H9 (cell line): ENCODE measurements around the gene TMEM204. TPM values are rescaled to one million over a fixed set of nuclear protein-coding genes. Genes with fewer than 3 reads are reported as not detected.
A peak's percentile ranks its signal among the peaks of the same experiment; 100 is the strongest.

Source experiments
- DNase-seq: peaks from one replicate; pipeline ENCODE4 v3.0.0-alpha.2; 2017
- H2AFZ ChIP-seq: one replicate; pipeline ENCODE4 v1.6.1; 2013; ENCODE audit warnings: mild to moderate bottlenecking, low read length, control low read depth, moderate library complexity
- H2AK5ac ChIP-seq: 2 replicates; pipeline ENCODE4 v1.6.1; 2013; ENCODE audit warnings: low read length, control low read depth, mixed read lengths; ENCODE audit not compliant: insufficient read length
- H2BK120ac ChIP-seq: one replicate; pipeline ENCODE4 v1.6.1; 2013; ENCODE audit warnings: low read depth, mild to moderate bottlenecking, low read length, control low read depth, inconsistent platforms; ENCODE audit not compliant: poor library complexity, severe bottlenecking
- H2BK12ac ChIP-seq: 2 replicates; pipeline ENCODE4 v1.6.1; 2013; ENCODE audit warnings: low read length, control low read depth, mixed read lengths, low read depth; ENCODE audit not compliant: insufficient read length
- H2BK15ac ChIP-seq: 2 replicates; pipeline ENCODE4 v1.6.1; 2013; ENCODE audit warnings: low read depth, low read length, control low read depth
- H2BK20ac ChIP-seq: one replicate; pipeline ENCODE4 v1.6.1; 2013; ENCODE audit warnings: low read depth, mild to moderate bottlenecking, low read length, control low read depth, inconsistent platforms; ENCODE audit not compliant: poor library complexity, severe bottlenecking
- H2BK5ac ChIP-seq: 2 replicates; pipeline ENCODE4 v1.6.1; 2013; ENCODE audit warnings: low read length, control low read depth, mixed read lengths; ENCODE audit not compliant: insufficient read length
- H3K14ac ChIP-seq: 2 replicates; pipeline ENCODE4 v1.6.1; 2013; ENCODE audit warnings: low read length, control low read depth; ENCODE audit not compliant: insufficient read depth
- H3K18ac ChIP-seq: 2 replicates; pipeline ENCODE4 v1.6.1; 2013; ENCODE audit warnings: low read depth, mild to moderate bottlenecking, mixed read lengths, low read length, control low read depth; ENCODE audit not compliant: insufficient read length
- H3K23ac ChIP-seq: 2 replicates; pipeline ENCODE4 v1.6.1; 2013; ENCODE audit warnings: low read length, control low read depth, mixed read lengths, low read depth; ENCODE audit not compliant: insufficient read length
- H3K23me2 ChIP-seq: 2 replicates; pipeline ENCODE4 v1.6.1; 2013; ENCODE audit warnings: low read depth, mild to moderate bottlenecking, mixed read lengths, low read length, control low read depth; ENCODE audit not compliant: insufficient read length, poor library complexity, severe bottlenecking
- H3K27ac ChIP-seq: 2 replicates; pipeline ENCODE4 v1.5.1; 2013; ENCODE audit warnings: low read length, control low read depth, mixed read lengths, low read depth; ENCODE audit not compliant: insufficient read length
- H3K27me3 ChIP-seq: 2 replicates; pipeline ENCODE4 v1.6.1; 2013; ENCODE audit warnings: low read length, control low read depth, inconsistent platforms; ENCODE audit not compliant: insufficient read depth
- H3K4ac ChIP-seq: 2 replicates; pipeline ENCODE4 v1.6.1; 2013; ENCODE audit warnings: low read depth, mild to moderate bottlenecking, control low read depth, inconsistent platforms, low read length, moderate library complexity
- H3K4me1 ChIP-seq: 2 replicates; pipeline ENCODE4 v1.6.1; 2013; ENCODE audit warnings: low read length, control low read depth, inconsistent platforms; ENCODE audit not compliant: insufficient read depth
- H3K4me2 ChIP-seq: 2 replicates; pipeline ENCODE4 v1.6.1; 2013; ENCODE audit warnings: low read length, control low read depth, mixed read lengths; ENCODE audit not compliant: insufficient read length, insufficient read depth
- H3K56ac ChIP-seq: 2 replicates; pipeline ENCODE4 v1.6.1; 2013; ENCODE audit warnings: low read depth, mild to moderate bottlenecking, mixed read lengths, low read length, control low read depth; ENCODE audit not compliant: insufficient read length
- H3K79me1 ChIP-seq: 2 replicates; pipeline ENCODE4 v1.6.1; 2013; ENCODE audit warnings: low read depth, mild to moderate bottlenecking, moderate library complexity, low read length, control low read depth, inconsistent platforms; ENCODE audit not compliant: insufficient read depth, poor library complexity, severe bottlenecking
- H3K79me2 ChIP-seq: 2 replicates; pipeline ENCODE4 v1.6.1; 2013; ENCODE audit warnings: low read length, control low read depth, inconsistent platforms; ENCODE audit not compliant: insufficient read depth
- H3K9ac ChIP-seq: 2 replicates; pipeline ENCODE4 v1.6.1; 2013; ENCODE audit warnings: low read length, control low read depth, mixed read lengths; ENCODE audit not compliant: insufficient read length; ENCODE audit errors: extremely low read depth
- H3K9me3 ChIP-seq: one replicate; pipeline ENCODE4 v1.6.1; 2013; ENCODE audit warnings: low read depth, low read length, inconsistent platforms; ENCODE audit not compliant: control insufficient read depth
- H3T11ph ChIP-seq: one replicate; pipeline ENCODE4 v1.6.1; 2013; ENCODE audit warnings: mild to moderate bottlenecking, low read length, control low read depth, inconsistent platforms
- H4K20me1 ChIP-seq: one replicate; pipeline ENCODE4 v1.6.1; 2013; ENCODE audit not compliant: control insufficient read depth, insufficient read length, insufficient read depth
- H4K5ac ChIP-seq: 2 replicates; pipeline ENCODE4 v1.6.1; 2013; ENCODE audit warnings: low read depth, mild to moderate bottlenecking, mixed read lengths, low read length, control low read depth; ENCODE audit not compliant: insufficient read length
- H4K8ac ChIP-seq: replicated peaks from 2 replicates; pipeline ENCODE4 v1.6.1; 2013; ENCODE audit warnings: low read length, control low read depth, mixed read lengths, low read depth; ENCODE audit not compliant: insufficient read length
- H4K91ac ChIP-seq: 2 replicates; pipeline ENCODE4 v1.6.1; 2013; ENCODE audit warnings: low read depth, mild to moderate bottlenecking, moderate library complexity, mixed read lengths, low read length, control low read depth; ENCODE audit not compliant: insufficient read length
- H3K27ac Mint-ChIP-seq, 3 experiments: 2 replicates in 2 of 3; 3 replicates in 1 of 3; pipeline ENCODE4 v1.8.0; 2020 to 2021; ENCODE audit warnings: mixed read lengths in 3 of 3, mild to moderate bottlenecking in 1 of 3, moderate library complexity in 1 of 3
- H3K27me3 Mint-ChIP-seq: 2 replicates; pipeline ENCODE4 v1.8.0; 2021; ENCODE audit warnings: low read depth, mild to moderate bottlenecking, moderate library complexity, mixed read lengths
- H3K36me3 Mint-ChIP-seq, 3 experiments: 2 replicates in 2 of 3; 3 replicates in 1 of 3; pipeline ENCODE4 v1.8.0; 2020 to 2021; ENCODE audit warnings: low read depth in 3 of 3, mixed read lengths in 3 of 3; ENCODE audit not compliant: insufficient read depth in 1 of 3
- H3K4me1 Mint-ChIP-seq, 2 experiments: 2 replicates each; pipeline ENCODE4 v1.8.0; 2020; ENCODE audit warnings: mixed read lengths in 2 of 2
- H3K4me3 Mint-ChIP-seq, 2 experiments: 2 replicates in 1 of 2; 3 replicates in 1 of 2; pipeline ENCODE4 v1.8.0; 2020 to 2021; ENCODE audit warnings: mild to moderate bottlenecking in 2 of 2, mixed read lengths in 2 of 2, moderate library complexity in 1 of 2
- H3K9me3 Mint-ChIP-seq, 2 experiments: 2 replicates in 1 of 2; 3 replicates in 1 of 2; pipeline ENCODE4 v1.8.0; 2020; ENCODE audit warnings: mild to moderate bottlenecking in 2 of 2, mixed read lengths in 2 of 2, moderate library complexity in 1 of 2
- WGBS: extraction: QIAGEN DNeasy Blood & Tissue Kit; methylation state at CpG from one replicate; pipeline ENCODE4 v1.1.7; 2013; ENCODE audit warnings: missing lambda C conversion rate, low lambda C conversion rate, mixed read lengths; ENCODE audit not compliant: insufficient read length; ENCODE audit errors: extremely low coverage; 5-methylcytosine and 5-hydroxymethylcytosine counted together
- total RNA-seq: library from RNA; stranded (reverse); gene quantifications from 2 replicates; pipeline ENCODE4 v1.2.1, GENCODE V29; 2021
- TF ChIP-seq, protein P1 (sequence below): fragments of 200-600 bp; sonication (generic); conservative IDR thresholded peaks from 3 replicates; pipeline ENCODE4 v1.8.0; 2021; ENCODE audit warnings: antibody characterized with exemption, mild to moderate bottlenecking

The TMEM204 gene
- total RNA-seq, 1 experiment from 2014 or later: not detected

DNA sequence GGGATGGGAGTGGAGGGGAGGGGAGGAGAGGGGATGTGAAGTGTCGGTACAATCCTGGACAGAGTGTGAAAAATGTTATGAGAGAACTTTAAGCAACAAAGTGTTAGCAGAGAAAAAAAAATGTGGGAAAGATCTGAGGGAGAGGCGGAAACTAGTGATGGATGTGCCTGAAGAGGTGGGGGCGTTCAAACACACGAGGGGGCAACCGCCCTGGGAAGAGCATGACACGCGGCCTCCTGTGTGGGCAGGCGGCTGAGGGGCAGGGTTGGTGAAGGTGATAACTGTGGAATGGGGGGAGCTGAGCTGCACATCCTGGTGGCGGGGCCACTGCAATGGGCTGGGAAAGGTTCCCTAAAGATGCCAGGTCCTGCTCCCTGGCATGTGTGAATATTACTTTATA lies 48.3 kb downstream of the TMEM204 start:
- Histone ChIP-seq H4K91ac (no peak overlapping the region), H2BK5ac (no peak overlapping the region), H3K14ac (no peak overlapping the region), H3K79me2 (no peaks in the 10 kb centered on the region), H3K56ac (no peak overlapping the region), H3K4me2 (no peak overlapping the region), H3K9me3 (no peaks in the 10 kb centered on the region), H2AK5ac (no peak overlapping the region), H2AFZ (no peak overlapping the region), H3K9ac (no peak overlapping the region), H3K23me2 (no peaks in the 10 kb centered on the region), H3K4me1 (no peaks in the 10 kb centered on the region), H3T11ph (no peak overlapping the region), H4K20me1 (no peaks in the 10 kb centered on the region), H3K79me1 (no peaks in the 10 kb centered on the region), H3K4ac (no peak overlapping the region), H2BK120ac (no peak overlapping the region), H2BK15ac (no peak overlapping the region), H3K18ac (no peak overlapping the region), H2BK20ac (no peak overlapping the region), H3K27me3 (no peaks in the 10 kb centered on the region), H3K27ac (no peak overlapping the region), H4K8ac (no peak overlapping the region), H2BK12ac (no peak overlapping the region), H4K5ac (no peak overlapping the region), H3K23ac (no peak overlapping the region)
- TF ChIP-seq, protein P1, sequence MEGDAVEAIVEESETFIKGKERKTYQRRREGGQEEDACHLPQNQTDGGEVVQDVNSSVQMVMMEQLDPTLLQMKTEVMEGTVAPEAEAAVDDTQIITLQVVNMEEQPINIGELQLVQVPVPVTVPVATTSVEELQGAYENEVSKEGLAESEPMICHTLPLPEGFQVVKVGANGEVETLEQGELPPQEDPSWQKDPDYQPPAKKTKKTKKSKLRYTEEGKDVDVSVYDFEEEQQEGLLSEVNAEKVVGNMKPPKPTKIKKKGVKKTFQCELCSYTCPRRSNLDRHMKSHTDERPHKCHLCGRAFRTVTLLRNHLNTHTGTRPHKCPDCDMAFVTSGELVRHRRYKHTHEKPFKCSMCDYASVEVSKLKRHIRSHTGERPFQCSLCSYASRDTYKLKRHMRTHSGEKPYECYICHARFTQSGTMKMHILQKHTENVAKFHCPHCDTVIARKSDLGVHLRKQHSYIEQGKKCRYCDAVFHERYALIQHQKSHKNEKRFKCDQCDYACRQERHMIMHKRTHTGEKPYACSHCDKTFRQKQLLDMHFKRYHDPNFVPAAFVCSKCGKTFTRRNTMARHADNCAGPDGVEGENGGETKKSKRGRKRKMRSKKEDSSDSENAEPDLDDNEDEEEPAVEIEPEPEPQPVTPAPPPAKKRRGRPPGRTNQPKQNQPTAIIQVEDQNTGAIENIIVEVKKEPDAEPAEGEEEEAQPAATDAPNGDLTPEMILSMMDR: no peak
- Mint-ChIP-seq H3K27ac (0 out of 7 replicates have a peak overlapping the region, but pooled peaks of 1 of the 3 experiments have one; percentile 23), H3K4me1 (no peaks in the 10 kb centered on the region), H3K36me3 (peaks cover 23 to 66% (median 58%) of the 10 kb centered on the region in 3 experiments; a peak in 6 of 7 replicates), H3K27me3 (no peaks in the 10 kb centered on the region), H3K9me3 (no peaks in the 10 kb centered on the region), H3K4me3 (no peak overlapping the region)
- no CpG with 5 or more reads among the region's 9 CpGs for WGBS
- no peak for DNase-seq
